ENCODE measurements around the gene USP20. TPM values are rescaled to one million over a fixed set of nuclear protein-coding genes. Genes with fewer than 3 reads are reported as not detected.

USP20 gene
- total and polyA plus RNA-seq, 10 of the 15 experiments (the other 5 are each of a cell fraction or from before 2014, with no cell fraction given), result 0.66 to 23.3 (median 11.0) TPM

GRCh38 chr9:129929496-129930125 is 94.4 kb downstream of the USP20 start (continued):
- TF ChIP-seq E4F1 (IDR thresholded peaks at IDR 0.05; ENCODE audit: borderline replicate concordance, partially characterized antibody) (no peak), ZNF207 (IDR thresholded peaks at IDR 0.05; ENCODE audit: borderline replicate concordance) (no peak), YY1 (IDR thresholded peaks at IDR 0.05; ENCODE audit: low read depth, low read length) (no peak), NFYB (IDR thresholded peaks at IDR 0.05; ENCODE audit: insufficient read depth, low read depth, low read length) (no peak), NR2F1 (conservative IDR thresholded peaks at IDR 0.05) (no peak), BHLHE40 (IDR thresholded peaks at IDR 0.05; ENCODE audit: borderline replicate concordance in 1 of 2, low read depth in 2 of 2, low read length in 1 of 2) (no peak), CEBPB (IDR thresholded peaks at IDR 0.05; ENCODE audit: borderline replicate concordance in 1 of 2, low read depth in 2 of 2, low read length in 2 of 2) (no peak), SIN3A (IDR thresholded peaks at IDR 0.05; ENCODE audit: low read depth, low read length) (no peak), RCOR1 (conservative IDR thresholded peaks at IDR 0.05; ENCODE audit: low read depth, low read length) (no peak), RFX5 (IDR thresholded peaks at IDR 0.05; ENCODE audit: low read depth, low read length) (no peak), JUND (IDR thresholded peaks at IDR 0.05; ENCODE audit: low read depth, low read length) (no peak), CEBPZ (IDR thresholded peaks at IDR 0.05; ENCODE audit: low read depth, low read length) (no peak), EGR1 (IDR thresholded peaks at IDR 0.05; ENCODE audit: borderline replicate concordance in 1 of 2, low read depth in 2 of 2, low read length in 2 of 2) (no peak), ELK1 (IDR thresholded peaks at IDR 0.05; ENCODE audit: low read depth, low read length) (no peak), SKIL (IDR thresholded peaks at IDR 0.05; ENCODE audit: low read depth, poor library complexity, severe bottlenecking) (no peak), IRF3 (IDR thresholded peaks at IDR 0.05) (no peak), POU2F2 (IDR thresholded peaks at IDR 0.05; ENCODE audit: borderline replicate concordance, low read depth, low read length) (0 out of 3 replicates have a peak, but pooled peaks have one; percentile 7)
